Right lobe of liver (tissue), 4 donors: Measurements from ENCODE around the gene ARL15.

ENCODE experiments used
- POLR2A ChIP-seq: fragments of 450-650 bp; IDR thresholded peaks from one replicate; pipeline ENCODE4 v1.6.1; 2017; ENCODE audit warnings: antibody characterized with exemption, mild to moderate bottlenecking
- TF ChIP-seq, protein P1 (sequence below), 4 donors: fragments of 200-600 bp in 3 of 4; fragments of 450-650 bp in 1 of 4; IDR thresholded peaks; one replicate each; pipeline versions ENCODE4 v1.5.1 to v1.8.0; 2016 to 2022; ENCODE audit warnings: antibody characterized with exemption in 4 of 4, mild to moderate bottlenecking in 2 of 4
- donor health status: DM: no; HTN: no; CAD: no.
- donor health status: DM: no; HTN: no; CAD: no.
- donor health status: DM: no; HTN: yes; CAD: no.

DNA sequence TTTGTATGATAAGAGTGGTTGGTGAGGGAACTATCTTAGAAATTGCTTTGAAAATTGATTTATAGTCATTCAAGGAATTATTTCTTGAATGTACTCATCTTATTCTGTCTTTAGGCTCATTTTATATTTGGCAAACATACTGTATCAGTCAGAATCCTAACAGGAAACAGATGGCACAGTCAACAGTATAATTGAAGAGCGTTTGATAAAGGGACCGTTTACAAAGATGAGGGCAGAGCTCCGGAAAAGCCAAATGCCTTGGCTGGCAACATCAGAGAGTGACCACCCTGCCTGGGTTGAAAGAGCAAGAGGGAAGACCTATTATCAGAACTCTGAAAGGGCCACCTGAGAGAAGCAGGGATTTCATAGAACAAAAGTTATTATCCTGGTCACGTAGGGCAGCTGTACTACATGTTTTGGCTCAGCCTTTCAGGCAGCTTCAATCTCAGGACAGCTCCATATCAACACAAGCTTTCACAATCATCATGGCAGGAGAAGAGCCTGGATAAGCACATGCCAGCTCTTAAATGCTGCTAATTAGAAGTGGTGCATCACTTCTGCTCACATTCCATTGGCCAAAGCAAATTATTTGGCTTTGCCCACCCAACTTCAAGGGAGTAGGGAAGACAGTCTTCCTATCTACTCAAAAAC is 47.2 kb upstream of the ARL15 start:
- no peak for TF ChIP-seq POLR2A
- TF ChIP-seq, protein P1, sequence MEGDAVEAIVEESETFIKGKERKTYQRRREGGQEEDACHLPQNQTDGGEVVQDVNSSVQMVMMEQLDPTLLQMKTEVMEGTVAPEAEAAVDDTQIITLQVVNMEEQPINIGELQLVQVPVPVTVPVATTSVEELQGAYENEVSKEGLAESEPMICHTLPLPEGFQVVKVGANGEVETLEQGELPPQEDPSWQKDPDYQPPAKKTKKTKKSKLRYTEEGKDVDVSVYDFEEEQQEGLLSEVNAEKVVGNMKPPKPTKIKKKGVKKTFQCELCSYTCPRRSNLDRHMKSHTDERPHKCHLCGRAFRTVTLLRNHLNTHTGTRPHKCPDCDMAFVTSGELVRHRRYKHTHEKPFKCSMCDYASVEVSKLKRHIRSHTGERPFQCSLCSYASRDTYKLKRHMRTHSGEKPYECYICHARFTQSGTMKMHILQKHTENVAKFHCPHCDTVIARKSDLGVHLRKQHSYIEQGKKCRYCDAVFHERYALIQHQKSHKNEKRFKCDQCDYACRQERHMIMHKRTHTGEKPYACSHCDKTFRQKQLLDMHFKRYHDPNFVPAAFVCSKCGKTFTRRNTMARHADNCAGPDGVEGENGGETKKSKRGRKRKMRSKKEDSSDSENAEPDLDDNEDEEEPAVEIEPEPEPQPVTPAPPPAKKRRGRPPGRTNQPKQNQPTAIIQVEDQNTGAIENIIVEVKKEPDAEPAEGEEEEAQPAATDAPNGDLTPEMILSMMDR (IDR thresholded peaks at IDR 0.05), result no peak
